NCI-H2107 (cell line): ENCODE measurements around the gene SLC35F3.
A peak's percentile ranks its signal among the peaks of the same experiment; 100 is the strongest.
"Not testable (repeated sequence)": the region's sequence is repeated elsewhere in the genome, so short reads cannot be mapped to it uniquely, and the experiment has no call there.

Source experiments
- DNase-seq: peaks from one replicate; lab custom pipeline; 2025; lab: John Stamatoyannopoulos, UW

Gene SLC35F3

GRCh38 chr1:234107416-234108021 lies 203.0 kb downstream of the SLC35F3 start:
- no peak for DNase-seq

- no peak for DNase-seq
These were observed 204.4 kb downstream of the SLC35F3 start for GRCh38 chr1:234108921-234109320.

DNA sequence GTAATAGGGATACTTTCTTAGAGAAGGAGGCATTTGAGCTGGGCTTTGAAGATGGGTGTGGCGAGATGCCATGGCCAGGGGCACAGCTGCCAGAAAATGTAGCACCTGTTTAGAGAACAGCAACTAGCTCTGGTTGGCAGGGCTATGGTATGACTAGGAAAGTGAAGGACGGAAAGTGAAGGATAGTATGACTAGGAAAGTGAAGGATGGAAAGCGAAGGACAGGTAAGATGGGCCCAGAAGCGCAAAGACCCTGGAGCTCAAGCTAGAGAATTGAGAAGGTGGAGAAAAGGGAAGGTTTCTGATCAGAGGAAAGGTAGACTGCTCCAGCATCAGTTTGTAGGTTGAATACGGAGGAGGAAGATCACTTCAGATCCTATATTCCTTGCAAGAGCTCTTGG lies 205.4 kb downstream of the SLC35F3 start:
- no peak for DNase-seq

DNA sequence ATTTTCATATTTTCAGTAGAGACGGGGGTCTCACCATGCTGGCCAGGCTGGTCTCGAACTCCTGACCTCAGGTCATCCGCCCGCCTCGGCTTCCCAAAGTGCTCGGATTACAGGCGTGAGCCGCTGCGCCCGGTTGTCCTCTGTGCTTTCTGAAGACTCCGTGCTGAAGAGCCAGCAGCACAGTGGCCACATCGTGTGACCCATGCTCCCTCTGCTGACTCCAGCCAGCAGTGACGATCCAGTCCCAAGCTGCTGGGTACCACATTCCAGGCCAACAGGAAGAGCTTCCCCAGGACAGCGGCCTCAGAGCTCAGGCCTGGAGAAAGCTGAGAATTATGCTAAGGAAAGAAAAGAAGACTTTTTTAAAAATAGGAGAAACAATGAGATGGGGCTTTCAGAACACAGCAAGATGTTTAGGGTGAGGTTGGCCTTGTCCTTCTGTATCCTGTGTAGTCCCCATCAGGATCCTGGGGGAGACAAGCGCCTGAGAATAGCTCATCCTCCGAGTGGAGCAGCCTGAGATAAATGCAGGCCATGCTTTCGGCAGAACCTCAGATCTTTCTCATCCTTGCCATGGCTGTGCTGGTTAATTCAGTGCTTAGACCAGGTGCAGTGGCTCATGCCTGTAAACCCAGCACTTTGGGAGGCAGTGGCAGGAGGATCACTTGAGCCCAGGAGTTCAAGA lies 207.1 kb downstream of the SLC35F3 start:
- no peak for DNase-seq

DNA sequence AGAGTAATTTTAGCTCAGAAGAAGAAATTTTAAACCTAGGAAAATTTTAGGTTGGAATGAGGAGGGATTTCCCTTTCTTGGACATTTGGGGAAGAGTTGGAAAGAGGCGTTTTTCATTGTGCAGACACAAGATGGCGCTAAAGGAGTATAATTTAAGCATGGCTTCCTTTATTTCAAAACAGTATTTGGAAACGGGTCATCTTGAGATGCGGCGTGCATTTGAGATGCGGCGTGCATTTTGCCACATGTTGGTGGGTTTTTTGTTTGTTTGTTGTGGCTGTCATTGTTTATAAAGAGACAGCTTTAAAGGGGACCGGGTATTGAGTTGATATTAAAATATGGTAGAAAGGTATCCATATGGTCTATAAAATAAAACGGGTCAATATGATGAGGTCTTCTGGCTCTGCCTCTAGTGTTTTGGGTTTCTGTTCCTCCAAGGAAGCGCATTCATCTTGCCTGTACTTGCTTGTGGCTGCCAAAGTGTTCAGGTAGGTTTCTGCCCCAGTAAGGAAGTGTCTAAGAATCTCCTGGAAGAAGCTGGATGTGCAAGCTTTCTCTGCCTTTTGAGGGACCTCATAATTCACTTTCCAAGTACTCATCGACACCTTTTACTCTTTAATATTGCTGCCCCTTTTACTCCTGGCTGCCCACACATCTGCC lies 210.3 kb downstream of the SLC35F3 start:
- DNase-seq: no peak

- DNase-seq: no peak
These were observed 214.4 kb downstream of the SLC35F3 start for GRCh38 chr1:234118911-234119310.

DNA sequence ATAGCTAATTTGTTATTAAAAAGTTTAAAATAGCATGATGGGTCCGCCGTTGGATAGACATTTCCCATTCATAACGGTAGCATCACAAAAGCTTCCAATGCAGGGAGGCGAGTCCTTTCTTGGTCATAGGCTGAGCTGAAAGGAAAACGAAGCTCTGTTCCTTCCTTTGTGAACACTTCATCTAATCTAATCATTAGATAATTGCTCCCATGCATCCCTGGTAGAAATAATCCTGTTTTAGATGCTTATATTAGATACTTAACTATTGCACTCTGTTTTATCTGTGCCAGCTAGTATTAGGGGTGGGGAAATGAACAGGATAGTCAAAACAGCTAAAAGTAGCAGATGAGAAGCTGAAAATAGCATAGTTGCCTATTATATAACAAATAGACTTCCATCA lies 215.0 kb downstream of the SLC35F3 start:
- DNase-seq: no peak

DNA sequence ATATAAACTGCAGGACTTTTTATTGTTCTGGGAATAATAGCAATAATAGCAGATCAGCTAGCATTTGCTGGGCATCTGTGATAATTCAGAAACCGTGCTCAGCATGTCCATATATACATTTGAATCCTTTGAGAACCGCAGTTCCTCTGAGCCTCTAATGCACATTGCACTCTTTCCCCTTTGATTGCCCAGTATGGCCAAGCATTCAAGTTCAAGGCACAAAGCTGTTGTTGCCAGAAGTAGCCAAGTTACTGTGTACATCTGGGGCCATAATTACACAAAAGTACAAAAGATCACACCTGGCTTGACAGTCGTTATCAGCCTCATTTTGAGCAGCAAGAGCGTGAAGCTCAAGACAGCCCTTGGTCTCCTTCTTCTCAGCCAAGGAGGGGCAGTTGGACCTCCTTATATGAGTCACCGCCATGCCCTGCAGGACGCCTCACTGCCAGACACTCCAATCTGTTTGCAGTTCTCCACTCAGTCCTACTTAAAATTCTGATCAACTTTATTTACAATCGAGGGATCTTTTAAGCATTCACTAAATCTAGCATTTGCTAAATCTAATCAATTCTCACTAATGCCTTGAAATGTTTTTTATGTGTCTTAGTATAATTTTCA lies 216.0 kb downstream of the SLC35F3 start:
- DNase-seq: no peak

DNA sequence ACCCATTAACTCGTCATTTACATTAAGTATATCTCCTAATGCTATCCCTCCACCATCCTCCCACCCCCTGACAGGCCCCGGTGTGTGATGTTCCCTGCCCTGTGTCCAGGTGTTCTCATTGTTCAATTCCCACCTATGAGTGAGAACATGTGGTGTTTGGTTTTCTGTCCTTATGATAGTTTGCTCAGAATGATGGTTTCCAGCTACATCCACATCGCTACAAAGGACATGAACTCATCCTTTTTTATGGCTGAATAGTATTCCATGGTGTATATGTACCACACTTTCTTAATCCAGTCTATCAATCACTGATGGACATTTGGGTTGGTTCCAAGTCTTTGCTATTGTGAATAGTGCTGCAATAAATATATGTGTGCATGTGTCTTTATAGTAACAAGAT lies 217.2 kb downstream of the SLC35F3 start:
- not testable (repeated sequence) for DNase-seq

- DNase-seq: not testable (repeated sequence)
These were observed 218.1 kb downstream of the SLC35F3 start for GRCh38 chr1:234122571-234122970.

DNA sequence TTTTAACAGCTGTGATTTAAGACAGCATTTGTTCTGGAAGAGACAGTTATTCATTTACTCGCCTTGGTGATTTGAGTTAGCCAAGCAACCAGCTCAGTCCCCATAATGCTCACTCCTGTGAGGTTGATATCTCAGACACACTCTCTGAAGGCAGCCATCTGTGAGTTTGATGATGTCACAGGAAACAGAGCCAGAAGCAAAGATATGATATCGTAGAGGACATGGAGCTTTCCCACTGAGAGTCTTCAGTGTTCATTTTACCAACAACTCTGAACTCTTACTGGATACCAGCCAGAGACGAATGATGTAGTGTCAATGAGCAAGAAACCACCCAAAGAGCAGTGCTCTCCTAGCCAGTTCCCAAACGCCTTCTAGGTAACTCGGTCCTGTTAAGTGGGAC lies 219.4 kb downstream of the SLC35F3 start:
- no peak for DNase-seq

DNA sequence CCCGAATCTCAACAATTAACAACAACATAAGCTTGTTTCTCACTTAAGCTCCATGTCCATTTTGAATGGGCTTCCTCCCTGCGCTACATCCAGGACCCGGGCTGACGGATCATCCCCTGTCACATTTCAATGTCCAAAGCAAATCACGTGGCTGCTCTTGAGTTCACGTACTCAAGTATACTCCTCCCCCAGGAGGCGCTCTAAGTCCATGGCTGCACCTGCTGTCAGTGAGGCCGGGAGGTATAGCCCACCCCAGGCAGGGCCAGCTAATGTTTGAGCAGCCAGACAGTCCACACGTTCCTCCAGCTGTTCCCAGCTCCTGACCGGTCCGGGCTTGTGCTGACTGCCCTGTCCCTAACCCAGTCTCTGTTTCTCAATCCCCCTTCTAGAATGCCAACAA lies 220.8 kb downstream of the SLC35F3 start:
- peak; percentile 73 for DNase-seq

DNA sequence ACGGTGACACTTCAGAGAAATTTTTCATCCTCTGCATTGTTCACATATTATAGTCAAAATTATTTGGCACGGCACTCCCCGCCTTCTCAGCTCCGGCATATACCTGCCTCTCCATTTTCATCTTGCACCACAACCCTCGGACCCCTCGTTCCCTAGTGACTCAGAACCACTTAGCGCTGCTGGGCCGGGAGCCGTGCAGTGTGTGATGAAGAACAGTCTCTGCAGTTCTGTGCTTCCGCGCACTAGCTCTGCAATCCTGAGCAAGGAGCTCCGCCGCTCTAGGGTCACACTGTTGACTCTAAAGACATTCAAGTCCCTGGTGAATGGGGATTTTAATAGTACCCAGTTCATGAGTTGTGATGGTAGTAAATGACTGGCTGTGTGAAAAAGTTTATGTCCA lies 221.2 kb downstream of the SLC35F3 start:
- no peak for DNase-seq

- no peak for DNase-seq
These were observed 222.7 kb downstream of the SLC35F3 start for GRCh38 chr1:234127026-234127671.

DNA sequence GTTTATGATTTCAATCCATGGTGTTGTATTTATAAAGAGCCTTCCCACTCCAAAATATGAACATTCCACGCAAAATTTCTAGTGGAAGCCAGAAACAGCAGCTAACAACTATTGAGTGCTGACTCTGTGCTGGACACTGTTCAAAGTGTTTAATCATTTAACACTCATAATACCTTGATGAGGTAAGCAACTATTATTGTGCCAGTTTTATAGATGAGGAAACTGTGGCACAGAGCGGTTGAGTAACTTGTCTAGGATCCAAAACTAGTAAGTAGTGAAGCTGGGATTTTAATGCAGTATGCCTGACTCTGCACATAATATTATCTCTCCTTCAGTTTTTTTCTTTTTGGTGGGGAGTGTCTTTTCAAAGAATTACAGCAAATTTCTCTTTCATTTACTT lies 228.3 kb downstream of the SLC35F3 start:
- no peak for DNase-seq

DNA sequence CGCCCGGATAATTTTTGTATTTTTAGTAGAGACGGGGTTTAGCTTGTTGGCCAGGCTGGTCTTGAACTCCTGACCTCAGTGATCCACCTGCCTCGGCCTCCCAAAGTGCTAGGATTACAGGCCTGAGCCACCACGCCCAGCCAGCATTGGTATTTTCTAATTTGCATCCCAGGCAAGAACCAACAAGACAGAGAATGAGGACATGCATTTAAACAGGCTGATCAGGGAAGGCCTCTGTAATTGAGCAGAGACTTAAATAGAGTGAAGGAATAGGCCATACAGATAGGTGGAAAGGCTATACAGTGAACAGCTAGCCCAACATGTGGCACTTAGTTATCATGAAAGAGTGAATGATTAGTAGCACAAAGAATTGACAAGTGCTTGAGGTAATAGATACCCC lies 230.4 kb downstream of the SLC35F3 start:
- DNase-seq: no peak

GRCh38 chr1:234135501-234135900 lies 231.0 kb downstream of the SLC35F3 start:
- DNase-seq: peak; percentile 18

- no peak for DNase-seq
These were observed 231.6 kb downstream of the SLC35F3 start for GRCh38 chr1:234136073-234136472.

DNA sequence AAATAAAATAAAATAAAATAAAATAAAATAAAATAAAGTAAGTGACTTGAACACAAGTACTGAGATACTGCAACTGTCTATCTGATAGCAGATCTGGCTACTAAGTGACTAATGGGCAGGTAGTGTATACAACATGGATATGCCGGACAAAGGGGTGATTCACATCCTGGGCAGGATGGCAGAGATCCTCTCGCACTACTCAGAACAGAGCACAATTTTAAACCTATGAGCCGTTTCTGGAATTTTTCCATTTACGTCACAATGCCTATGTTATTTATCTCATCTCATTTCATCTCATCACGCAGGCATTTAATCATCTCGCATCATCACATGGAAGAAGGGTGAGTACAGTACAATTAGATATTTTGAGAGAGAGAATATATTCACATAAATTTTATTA lies 235.5 kb downstream of the SLC35F3 start:
- no peak for DNase-seq

DNA sequence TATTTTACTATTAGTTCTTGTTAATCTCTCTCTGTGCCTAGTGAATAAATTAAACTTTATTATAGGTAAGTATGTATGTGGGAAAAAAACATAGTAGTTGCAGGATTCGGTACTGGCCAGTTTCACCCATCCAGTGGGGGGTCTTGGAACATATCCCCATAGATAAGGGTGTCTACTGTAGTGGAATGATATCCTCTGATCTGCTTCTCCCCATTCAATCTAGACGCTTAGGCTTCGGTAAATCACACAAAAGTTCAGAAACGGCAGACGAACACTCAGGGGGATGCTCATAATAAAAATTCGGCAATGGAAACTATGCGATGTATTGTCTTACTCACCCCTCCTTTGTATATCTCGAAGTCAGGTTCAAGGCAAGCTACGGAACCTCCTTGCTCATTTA lies 235.9 kb downstream of the SLC35F3 start:
- no peak for DNase-seq

- no peak for DNase-seq
These were observed 236.5 kb downstream of the SLC35F3 start for GRCh38 chr1:234141006-234141405.

GRCh38 chr1:234143681-234144080 lies 239.2 kb downstream of the SLC35F3 start:
- no peak for DNase-seq

DNA sequence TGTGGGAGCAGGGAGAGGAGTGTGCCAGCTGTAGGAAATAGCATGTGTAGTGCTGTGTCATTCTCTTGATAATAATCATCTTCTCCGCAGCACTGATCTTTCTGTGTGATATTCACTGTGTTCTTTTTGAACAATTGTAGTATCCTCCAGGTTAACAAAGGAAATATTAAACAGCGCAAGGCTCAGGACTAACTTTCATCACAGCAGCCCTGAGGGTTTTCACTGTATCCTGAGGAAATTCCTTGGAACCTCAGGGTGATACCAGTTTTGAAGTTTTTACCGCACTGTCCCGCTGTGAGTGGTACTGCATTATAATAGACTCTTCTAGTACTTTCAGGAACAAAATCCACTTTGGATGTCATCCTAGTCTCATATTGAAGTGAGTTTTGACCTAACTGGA lies 240.4 kb downstream of the SLC35F3 start:
- no peak for DNase-seq
